ENCODE measurements around the gene PEAK1. TPM values are rescaled to one million over a fixed set of nuclear protein-coding genes. Genes with fewer than 3 reads are reported as not detected.

Gene PEAK1
- total RNA-seq, 6 experiments from 2014 or later, result 85.6 to 110 (median 95.8) TPM

DNA sequence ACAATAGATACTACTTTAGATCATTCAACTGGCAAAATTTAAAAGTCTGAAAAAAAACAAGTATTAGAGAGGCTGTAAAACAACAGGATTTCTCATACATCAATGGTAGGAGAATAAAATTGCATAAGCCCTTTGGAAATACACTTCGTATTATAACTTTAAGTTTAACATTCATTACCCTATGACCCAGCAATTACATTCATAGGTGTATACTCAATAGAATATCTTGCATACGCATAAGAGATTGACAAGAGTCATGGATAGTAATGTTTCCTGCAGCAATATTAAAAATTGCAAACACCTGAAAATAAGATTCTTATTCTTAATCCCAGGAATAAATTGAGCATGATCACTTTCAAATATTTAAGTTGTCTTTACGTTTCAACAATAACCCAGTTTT is 63.6 kb downstream of the PEAK1 start:
- Mint-ChIP-seq H3K36me3 (ENCODE audit: low read depth) (peaks cover 11% of the 10 kb centered on the region; the same call in 1 of the 2 replicates), H3K4me1 (ENCODE audit: low read depth) (peaks cover 38% of the 10 kb centered on the region), H3K27ac (no peak overlapping the region), H3K4me3 (no peak overlapping the region), H3K9me3 (no peaks in the 10 kb centered on the region), H3K27me3 (ENCODE audit: insufficient read depth) (no peaks in the 10 kb centered on the region)
- DNase-seq, result no peak
- TF ChIP-seq, protein P1, sequence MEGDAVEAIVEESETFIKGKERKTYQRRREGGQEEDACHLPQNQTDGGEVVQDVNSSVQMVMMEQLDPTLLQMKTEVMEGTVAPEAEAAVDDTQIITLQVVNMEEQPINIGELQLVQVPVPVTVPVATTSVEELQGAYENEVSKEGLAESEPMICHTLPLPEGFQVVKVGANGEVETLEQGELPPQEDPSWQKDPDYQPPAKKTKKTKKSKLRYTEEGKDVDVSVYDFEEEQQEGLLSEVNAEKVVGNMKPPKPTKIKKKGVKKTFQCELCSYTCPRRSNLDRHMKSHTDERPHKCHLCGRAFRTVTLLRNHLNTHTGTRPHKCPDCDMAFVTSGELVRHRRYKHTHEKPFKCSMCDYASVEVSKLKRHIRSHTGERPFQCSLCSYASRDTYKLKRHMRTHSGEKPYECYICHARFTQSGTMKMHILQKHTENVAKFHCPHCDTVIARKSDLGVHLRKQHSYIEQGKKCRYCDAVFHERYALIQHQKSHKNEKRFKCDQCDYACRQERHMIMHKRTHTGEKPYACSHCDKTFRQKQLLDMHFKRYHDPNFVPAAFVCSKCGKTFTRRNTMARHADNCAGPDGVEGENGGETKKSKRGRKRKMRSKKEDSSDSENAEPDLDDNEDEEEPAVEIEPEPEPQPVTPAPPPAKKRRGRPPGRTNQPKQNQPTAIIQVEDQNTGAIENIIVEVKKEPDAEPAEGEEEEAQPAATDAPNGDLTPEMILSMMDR (IDR thresholded peaks at IDR 0.05), result no peak

DNA sequence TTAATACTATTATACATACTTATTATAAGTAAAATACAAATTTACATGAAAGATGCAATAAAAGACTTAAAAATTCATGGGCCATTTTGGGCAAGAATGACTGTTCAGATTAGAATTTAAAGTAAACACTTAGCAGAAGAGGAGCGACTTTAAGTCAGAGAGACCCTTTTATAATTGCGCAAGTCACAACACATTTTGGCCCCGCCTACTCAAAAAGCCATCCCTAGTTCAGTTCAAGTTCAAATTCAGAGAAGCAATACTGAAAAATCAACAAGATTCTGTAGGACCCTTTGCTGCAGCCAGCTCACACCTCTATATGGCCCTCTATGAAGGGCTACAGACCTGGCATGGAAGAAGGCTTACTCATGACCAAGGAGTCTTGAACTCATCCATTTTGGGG is 64.6 kb downstream of the PEAK1 start:
- H3K27me3 Mint-ChIP-seq (ENCODE audit: insufficient read depth), result peaks cover 1% of the 10 kb centered on the region; the same call in 1 of the 2 replicates
- TF ChIP-seq, protein P1 (IDR thresholded peaks at IDR 0.05), result no peak
- peaks cover 38% of the 10 kb centered on the region for H3K4me1 Mint-ChIP-seq (ENCODE audit: low read depth)
- no peak overlapping the region for H3K27ac Mint-ChIP-seq
- DNase-seq, result no peak
- no peaks in the 10 kb centered on the region for H3K9me3 Mint-ChIP-seq
- H3K4me3 Mint-ChIP-seq, result no peak overlapping the region
- peaks cover 5% of the 10 kb centered on the region; the same call in 1 of the 2 replicates for H3K36me3 Mint-ChIP-seq (ENCODE audit: low read depth)

DNA sequence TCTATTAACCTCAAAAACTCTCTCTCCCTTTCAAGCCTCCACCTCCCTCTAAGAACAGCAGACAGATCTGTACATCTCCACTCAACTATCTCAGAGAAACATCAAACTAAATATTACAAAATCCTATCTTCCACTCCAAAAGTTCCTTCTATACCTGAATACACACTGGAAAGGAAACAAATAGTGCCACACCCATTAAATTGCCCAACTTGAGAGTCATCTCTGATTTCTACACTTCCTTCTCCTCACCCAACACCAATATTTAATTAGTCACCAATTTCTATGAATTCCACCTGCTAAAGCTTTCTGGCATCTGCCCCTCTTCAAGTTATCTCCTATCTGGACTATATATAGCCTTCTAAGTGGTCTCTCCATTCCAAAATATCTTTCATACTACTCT is 65.8 kb downstream of the PEAK1 start:
- TF ChIP-seq, protein P1 (IDR thresholded peaks at IDR 0.05), result no peak
- peak overlapping the region; percentile 3; the same call in 1 of the 2 replicates for H3K27ac Mint-ChIP-seq
- H3K27me3 Mint-ChIP-seq (ENCODE audit: insufficient read depth), result peaks cover 1% of the 10 kb centered on the region; the same call in 1 of the 2 replicates
- H3K36me3 Mint-ChIP-seq (ENCODE audit: low read depth), result peaks cover 5% of the 10 kb centered on the region; the same call in 1 of the 2 replicates
- H3K4me3 Mint-ChIP-seq, result no peak overlapping the region
- H3K4me1 Mint-ChIP-seq (ENCODE audit: low read depth), result peaks cover 36% of the 10 kb centered on the region
- H3K9me3 Mint-ChIP-seq, result no peaks in the 10 kb centered on the region
- DNase-seq, result no peak

DNA sequence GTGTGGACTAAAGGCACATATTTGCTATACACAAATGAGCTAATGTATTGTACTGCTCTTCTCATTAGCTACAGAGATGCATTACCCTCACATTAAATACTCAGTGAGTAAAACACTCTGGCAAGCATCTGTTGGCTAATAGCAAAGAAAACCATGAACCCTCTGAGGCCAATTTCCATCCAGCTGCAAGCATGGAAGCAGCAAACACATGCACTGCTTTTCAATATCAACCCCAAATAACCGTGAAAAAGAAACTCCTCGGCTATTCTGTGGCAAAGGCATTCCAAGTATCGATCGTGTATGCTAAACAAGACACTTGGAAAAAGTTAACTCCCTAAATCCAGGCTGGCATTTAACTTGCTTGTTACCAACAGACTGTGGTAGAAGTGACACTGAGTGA is 67.0 kb downstream of the PEAK1 start:
- peaks cover 3% of the 10 kb centered on the region; the same call in 1 of the 2 replicates for H3K36me3 Mint-ChIP-seq (ENCODE audit: low read depth)
- peaks cover 1% of the 10 kb centered on the region; the same call in 1 of the 2 replicates for H3K27me3 Mint-ChIP-seq (ENCODE audit: insufficient read depth)
- no peak overlapping the region for H3K27ac Mint-ChIP-seq
- peaks cover 24% of the 10 kb centered on the region for H3K4me1 Mint-ChIP-seq (ENCODE audit: low read depth)
- H3K9me3 Mint-ChIP-seq, result no peaks in the 10 kb centered on the region
- DNase-seq, result no peak
- TF ChIP-seq, protein P1 (IDR thresholded peaks at IDR 0.05), result no peak
- no peak overlapping the region; the same call in 1 of the 2 replicates for H3K4me3 Mint-ChIP-seq

DNA sequence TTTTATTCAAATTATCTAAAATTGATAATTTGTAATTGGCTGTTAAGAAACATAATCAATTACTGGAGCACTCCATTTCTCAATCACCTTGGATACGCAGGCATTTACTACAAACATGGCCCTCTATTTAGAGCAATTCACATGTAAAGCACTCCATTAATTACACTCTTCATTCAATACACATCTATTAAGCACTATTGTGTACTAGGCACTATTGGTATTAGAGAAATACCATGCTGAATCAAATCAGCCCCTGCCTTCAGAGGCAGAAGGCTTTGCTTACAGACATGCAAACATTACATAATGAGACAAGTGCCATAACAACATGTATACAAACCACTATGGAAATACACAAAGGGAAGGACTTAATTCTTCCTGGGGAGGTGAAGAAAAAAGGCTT is 69.1 kb downstream of the PEAK1 start:
- no peak for DNase-seq
- TF ChIP-seq, protein P1 (IDR thresholded peaks at IDR 0.05), result no peak
- Mint-ChIP-seq H3K4me3 (no peak overlapping the region), H3K4me1 (ENCODE audit: low read depth) (peaks cover 37% of the 10 kb centered on the region), H3K27me3 (ENCODE audit: insufficient read depth) (peaks cover 1% of the 10 kb centered on the region; the same call in 1 of the 2 replicates), H3K27ac (no peak overlapping the region), H3K9me3 (no peaks in the 10 kb centered on the region), H3K36me3 (ENCODE audit: low read depth) (peaks cover 11% of the 10 kb centered on the region)
